Ishikawa (cell line): ENCODE results near the gene SBF2.

Source experiments
- CREB1 ChIP-seq: IDR thresholded peaks from 2 replicates; pipeline ENCODE4 v1.6.1; 2012; ENCODE audit warnings: low read depth
- EP300 ChIP-seq: IDR thresholded peaks from 2 replicates; pipeline ENCODE4 v1.6.1; 2012; ENCODE audit warnings: borderline replicate concordance
- FOXM1 ChIP-seq: IDR thresholded peaks from 2 replicates; pipeline ENCODE4 v1.6.1; 2012; ENCODE audit warnings: low read depth, borderline replicate concordance
- NFIC ChIP-seq: IDR thresholded peaks from 2 replicates; pipeline ENCODE4 v1.6.1; 2012
- TEAD4 ChIP-seq: IDR thresholded peaks from 2 replicates; pipeline ENCODE4 v1.6.1; 2012
- YY1 ChIP-seq: IDR thresholded peaks from 2 replicates; pipeline ENCODE4 v1.6.1; 2012; ENCODE audit warnings: low read depth
- TF ChIP-seq, protein P1 (sequence below): IDR thresholded peaks from 2 replicates; pipeline ENCODE4 v1.6.1; 2012
- TF ChIP-seq, protein P2 (sequence below): IDR thresholded peaks from 2 replicates; pipeline ENCODE4 v1.6.1; 2012

DNA sequence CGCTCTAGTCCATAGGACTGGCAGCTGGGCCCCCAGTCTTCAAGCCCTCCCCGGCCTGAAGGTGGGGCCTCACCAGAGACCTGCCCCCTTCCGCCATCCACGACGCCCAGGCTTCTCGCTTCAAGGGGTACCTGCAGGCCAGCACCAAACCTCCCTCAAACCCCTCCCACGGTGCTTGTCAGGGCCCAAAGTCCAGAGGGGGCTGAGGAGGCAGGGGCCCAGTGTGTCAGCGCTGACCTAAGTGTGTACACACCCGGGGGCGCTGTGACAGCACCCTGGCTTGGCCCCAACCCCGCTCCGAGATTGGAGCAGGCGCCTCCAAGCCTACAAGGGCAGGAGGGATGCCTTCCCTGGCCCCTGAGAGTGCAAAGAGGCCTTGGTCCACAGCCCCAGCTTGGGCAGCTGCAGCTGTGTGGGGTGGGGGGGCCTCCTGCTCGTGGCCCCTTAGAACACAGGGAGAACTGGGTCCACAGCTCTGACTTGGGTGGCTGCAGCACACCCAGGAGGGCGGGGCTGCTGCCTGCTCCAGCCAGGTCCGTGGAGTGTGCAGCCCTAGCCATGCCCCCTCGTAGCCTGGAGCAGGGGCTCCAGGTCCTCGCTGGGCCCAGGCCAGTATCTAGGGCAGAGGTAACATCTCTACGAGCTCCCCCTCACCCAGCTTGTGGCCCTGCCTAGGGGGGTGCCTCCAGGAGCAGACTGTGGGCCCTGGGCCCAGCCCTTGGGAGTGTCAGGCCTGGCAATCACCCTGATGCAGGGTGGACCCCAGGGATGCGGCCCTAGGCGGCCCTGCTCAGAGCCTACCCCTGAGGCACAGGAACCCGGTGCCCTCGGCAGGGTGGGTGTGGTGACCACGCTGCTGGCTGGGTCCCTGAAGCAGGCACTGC is 4.9 kb downstream of the SBF2 start:
- no peak for TF ChIP-seq CREB1
- TF ChIP-seq NFIC: no peak
- TF ChIP-seq, protein P1, sequence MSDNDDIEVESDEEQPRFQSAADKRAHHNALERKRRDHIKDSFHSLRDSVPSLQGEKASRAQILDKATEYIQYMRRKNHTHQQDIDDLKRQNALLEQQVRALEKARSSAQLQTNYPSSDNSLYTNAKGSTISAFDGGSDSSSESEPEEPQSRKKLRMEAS: no peak
- TF ChIP-seq YY1: no peak
- no peak for TF ChIP-seq TEAD4
- TF ChIP-seq FOXM1: no peak
- TF ChIP-seq, protein P2, sequence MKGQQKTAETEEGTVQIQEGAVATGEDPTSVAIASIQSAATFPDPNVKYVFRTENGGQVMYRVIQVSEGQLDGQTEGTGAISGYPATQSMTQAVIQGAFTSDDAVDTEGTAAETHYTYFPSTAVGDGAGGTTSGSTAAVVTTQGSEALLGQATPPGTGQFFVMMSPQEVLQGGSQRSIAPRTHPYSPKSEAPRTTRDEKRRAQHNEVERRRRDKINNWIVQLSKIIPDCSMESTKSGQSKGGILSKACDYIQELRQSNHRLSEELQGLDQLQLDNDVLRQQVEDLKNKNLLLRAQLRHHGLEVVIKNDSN: no peak
- TF ChIP-seq EP300: no peak
